Middle frontal gyrus (tissue), 1 donor: Measurements from ENCODE around the gene PPP1R26.
"Not testable (repeated sequence)": the region's sequence is repeated elsewhere in the genome, so short reads cannot be mapped to it uniquely, and the experiment has no call there.

ENCODE experiments used
- DNase-seq: peaks from one replicate; pipeline ENCODE4 v3.0.0-alpha.2; 2015; ENCODE audit warnings: low spot score; ENCODE audit errors: extremely low spot score

Gene PPP1R26

GRCh38 chr9:135519179-135519971 is 39.8 kb downstream of the PPP1R26 start:
- no peak for DNase-seq

DNA sequence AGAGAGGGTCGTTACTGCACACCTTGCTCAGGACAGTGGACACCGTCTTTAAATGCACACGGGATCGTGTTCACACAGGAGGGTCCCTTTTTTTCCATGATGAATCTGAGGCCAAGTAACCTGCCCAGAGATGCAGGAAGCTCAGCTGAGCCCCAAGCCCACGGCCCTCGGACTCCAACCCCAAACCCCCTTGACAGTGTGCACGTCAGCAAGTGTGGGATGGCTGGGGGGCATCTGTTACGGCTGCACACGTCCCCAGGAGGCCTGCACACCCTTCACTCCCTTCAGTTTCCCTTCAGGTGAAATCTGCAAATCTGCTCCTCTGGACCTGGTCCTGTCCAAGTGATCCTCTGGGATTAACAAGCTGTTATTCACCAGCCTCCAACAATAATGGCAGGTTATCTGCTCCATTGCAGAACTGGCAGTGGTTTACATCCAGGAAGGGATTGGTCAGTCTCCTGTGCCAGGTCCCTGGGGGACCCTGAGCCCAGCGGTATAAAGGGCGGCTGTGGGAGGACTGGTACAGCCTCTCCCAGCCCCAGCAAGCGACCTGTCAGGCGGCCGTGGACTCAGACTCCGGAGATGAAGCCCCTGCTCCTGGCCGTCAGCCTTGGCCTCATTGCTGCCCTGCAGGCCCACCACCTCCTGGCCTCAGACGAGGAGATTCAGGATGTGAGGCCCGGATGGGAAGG is 41.5 kb downstream of the PPP1R26 start, which contains the start of gene LCN1:
TSS of gene LCN1 (plus strand) at position 525 of the 692 bp plus-strand sequence. CDS start at position 583, 58 bp downstream.
- DNase-seq: no peak

DNA sequence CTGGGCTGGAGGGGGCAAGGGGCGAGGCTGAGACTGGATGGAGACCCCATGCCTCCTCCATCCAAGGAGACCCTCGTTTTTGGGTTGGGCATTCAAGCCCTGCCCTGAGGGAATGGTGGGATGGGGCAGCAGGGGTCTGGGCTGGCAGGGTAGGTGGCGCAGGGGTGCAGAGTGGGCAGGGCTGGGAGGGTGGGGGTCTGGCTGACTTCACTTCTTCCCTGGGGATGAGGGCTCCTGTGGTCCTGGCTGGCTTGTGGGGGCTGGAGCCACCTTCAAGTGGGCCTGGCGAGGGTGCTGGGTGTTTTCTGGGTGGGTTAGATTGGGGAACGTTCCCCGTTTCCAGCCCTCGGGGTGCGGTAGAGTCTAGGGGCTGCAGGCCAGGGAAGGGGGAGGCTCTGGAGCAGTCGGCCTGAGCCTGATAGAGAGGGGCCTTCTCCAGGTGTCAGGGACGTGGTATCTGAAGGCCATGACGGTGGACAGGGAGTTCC is 42.1 kb downstream of the PPP1R26 start:
- DNase-seq: no peak

DNA sequence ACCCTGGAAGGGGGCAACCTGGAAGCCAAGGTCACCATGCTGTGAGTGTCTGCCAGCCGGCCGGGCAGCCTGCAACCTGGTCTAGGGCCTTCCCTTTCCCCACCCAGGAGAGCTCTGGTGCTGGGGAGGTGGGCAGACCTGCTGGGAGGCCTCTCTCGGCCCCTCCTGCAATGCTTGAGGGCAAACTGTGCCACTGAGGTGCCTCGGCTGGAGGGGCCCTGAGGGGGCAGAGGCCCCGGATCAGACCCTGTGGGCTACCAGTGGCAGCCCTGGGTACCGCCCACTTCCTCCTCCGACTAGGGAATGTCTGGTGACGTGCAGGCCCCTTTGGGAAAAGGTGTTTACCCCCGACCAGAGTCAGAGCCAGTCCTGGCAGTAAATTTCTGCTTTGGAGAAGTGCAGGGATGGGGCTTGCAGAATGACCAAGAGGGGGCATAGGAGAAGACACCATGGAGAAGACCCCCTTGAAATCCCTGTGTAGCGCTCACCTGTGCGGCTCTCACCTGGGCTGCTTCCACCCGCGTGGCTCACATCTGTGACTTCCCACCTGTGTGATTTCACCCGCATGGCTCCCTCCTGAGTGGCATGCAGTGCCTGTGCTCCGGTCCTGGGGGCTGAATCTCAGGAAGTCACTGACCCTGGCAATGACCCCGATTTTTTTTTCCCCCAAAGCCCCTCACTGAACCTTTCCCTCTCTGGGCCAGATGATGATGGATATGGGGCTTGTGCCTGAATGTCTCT is 42.7 kb downstream of the PPP1R26 start:
- DNase-seq: no peak

DNA sequence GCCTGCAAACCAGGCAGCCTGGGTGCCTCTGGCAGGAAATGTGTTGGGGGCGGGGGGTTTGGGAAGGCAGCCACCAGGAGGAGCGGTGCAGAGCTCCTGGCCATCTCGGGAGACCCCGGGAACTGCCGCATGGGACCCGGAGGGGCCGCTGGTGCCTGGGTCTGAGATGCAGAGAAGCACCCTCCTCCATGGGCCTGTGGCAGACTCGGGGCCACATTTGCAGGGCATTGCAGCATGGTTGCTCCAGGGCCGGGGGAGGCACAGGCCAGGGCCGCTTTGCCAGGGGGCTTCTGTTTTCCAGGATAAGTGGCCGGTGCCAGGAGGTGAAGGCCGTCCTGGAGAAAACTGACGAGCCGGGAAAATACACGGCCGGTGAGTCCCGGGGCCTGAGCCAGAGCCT is 43.3 kb downstream of the PPP1R26 start:
- no peak for DNase-seq

GRCh38 chr9:135523521-135524129 is 44.0 kb downstream of the PPP1R26 start:
- no peak for DNase-seq

DNA sequence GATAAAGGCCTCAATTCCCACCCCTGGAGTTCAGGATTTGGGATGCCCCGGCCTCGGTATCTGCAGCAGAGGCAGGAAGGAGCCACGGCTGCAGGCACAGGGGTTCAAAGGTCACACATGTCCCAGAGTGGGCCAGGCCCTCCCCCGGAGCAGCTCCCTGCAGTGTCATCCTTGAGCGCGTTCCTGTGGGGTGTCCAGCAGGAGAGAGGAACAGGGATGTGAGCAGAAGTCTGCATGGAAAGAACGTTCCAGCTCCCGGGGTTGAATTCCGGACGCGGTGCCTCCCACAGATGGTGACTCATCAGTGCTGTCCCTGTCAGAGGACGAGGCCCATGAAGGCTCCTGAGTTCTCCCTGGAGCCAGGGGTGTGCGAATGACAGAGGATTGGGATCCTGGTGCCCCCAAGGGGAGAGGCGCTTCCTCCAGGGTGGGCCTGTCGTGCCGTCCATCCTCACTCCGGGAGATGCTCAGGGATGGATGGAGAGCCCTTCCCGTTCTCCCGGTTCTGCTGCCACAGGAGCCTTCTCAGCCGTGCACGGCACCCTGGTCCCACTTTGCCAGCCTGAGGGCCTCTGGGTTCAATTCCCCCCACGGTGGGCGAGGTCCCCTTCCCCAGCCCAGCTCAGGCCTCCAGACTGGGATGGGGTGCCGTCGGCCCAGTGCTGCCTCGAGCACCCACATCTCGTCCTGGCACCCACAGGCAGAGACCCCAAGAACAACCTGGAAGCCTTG is 44.7 kb downstream of the PPP1R26 start:
- no peak for DNase-seq

DNA sequence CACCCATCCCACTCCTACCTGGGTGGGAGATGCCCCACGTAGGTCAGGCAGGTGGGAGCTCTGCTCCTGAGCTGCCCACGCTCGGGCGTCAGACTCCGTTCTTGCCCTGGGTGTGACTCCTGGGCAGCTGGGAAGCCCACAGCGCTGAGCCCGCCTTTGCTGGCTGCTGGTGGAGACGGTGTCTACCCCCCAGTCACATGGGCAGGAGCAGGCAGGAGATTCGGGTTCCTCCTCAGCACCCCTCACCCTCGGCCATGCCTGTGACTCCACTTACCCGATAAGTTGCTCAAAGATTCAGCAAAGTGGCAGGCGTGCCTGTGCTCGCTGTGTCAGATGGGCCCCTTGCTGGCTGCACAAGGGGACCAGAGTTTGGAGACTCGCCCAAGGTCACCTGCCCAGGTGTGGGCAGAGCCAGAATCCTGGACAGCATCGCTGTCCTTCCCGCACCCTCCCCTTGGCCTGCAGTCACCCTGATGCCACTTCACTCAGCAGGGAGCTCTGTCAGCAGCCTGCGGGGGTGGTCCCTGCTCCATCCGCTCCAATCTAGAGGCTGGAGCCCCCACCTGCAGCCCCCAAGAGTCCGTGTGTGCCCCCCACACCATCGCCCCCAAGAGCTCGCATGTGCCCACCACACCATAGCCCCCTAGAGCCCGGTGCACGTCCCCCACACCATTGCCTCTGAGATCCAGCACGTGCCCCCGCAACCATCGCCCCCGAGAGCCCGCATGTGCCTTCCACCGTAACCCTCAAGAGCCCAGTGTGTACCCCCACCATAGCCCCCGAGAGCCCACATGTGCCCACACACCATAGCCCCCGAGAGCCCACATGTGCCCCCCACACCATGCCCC is 45.9 kb downstream of the PPP1R26 start:
- DNase-seq: no peak

GRCh38 chr9:135526089-135526729 is 46.6 kb downstream of the PPP1R26 start:
- no peak for DNase-seq

- no peak for DNase-seq
These were observed 47.4 kb downstream of the PPP1R26 start for GRCh38 chr9:135526730-135527571.

DNA sequence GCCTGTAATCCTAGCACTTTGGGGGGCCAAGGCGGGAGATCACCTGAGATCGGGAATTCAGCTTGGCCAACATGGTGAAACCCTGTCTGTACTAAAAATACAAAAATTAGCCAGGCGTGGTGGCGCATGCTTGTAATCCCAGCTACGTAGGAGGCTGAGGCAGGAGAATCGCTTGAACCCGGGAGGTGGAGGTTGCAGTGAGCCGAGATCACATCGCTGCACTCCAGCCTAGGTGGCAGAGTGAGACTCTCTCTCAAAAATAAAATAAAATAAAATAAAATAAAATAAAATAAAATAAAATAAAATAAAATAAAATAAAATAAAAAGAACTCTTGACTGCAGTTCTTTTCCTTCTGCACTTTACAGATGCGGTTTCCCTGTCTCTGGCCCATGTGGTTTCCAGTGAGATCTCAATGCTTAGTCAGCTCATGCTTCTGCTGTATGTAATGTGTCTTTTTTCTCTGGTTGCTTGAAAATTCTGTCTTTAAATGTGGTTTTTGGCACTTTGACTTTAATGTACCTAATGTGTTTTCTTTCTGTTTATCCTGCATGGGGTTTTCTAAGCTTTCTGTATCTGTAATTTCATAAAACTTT is 49.4 kb downstream of the PPP1R26 start:
- DNase-seq: not testable (repeated sequence)

- DNase-seq: no peak
These were observed 50.6 kb downstream of the PPP1R26 start for GRCh38 chr9:135530146-135530545.

DNA sequence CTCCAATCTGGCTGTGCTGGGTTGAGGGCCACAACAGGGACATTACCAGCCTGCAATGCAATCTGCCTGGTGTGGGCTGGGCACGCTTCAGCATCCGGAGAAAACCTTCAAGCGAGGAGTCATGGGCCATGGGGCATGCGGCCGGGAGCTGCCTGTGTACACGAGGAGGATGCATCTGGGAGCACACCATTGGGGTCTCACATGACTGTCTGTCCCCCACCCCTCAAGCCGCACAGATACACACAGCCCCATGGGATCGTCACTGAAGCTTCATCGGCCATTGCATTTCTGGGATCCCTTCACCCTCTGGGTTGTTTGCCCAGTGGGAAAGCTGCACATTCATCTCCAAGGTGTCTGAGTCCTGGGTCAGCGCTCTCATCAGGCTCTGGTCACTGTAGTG is 51.5 kb downstream of the PPP1R26 start:
- DNase-seq: no peak

GRCh38 chr9:135533113-135533512 is 53.5 kb downstream of the PPP1R26 start:
- DNase-seq: no peak

DNA sequence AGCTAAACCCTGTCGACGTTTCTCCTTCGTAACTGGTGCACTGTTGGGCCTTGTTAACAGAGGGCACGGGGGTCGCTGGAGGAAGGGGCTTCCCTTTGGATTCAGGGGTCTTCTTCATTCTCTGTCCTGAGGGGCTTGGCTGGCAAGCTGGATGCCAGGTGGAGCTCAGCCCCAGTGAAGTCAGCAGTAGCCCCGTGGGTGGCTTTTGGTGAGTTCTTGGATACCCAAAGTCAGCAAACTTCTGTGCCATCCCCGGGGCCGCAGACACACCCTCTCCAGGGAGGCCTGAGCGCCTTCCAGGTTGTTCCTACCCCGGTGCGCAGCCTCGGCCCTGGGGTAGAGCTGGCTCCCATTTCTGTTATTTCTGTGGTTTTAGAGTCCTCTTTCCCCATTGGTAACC is 54.1 kb downstream of the PPP1R26 start:
- no peak for DNase-seq

DNA sequence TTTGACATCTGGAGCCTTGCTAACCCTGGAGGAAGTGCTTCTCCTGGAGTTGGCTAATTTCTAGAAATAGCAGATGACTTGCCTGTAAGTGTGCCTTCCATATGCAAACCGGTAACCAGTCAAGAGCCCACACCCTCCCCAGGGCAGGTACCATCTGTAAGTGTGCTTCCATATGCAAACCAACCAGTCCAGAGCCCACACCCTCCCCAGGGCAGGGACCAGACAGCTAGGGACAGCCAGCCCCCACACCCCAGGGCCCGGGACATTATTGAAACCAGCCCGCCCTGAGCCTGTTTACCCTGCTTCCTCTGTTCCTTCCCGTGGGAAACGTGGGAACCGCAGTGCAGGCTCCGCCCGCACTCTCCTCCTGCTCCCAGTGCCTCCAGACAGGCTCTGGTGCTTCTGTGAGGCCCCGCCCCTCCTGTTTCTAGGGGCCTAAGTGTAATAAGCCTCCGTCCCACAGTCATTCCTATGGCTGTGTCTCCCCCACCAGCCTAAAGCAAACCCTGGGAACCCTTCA is 54.7 kb downstream of the PPP1R26 start:
- DNase-seq: not testable (repeated sequence)

- DNase-seq: not testable (repeated sequence)
These were observed 55.2 kb downstream of the PPP1R26 start for GRCh38 chr9:135534826-135535225.

- DNase-seq: not testable (repeated sequence)
These were observed 56.0 kb downstream of the PPP1R26 start for GRCh38 chr9:135535631-135536030.
